Fibroblast of lung (primary cell): ENCODE measurements around the gene TPMT. TPM values are rescaled to one million over a fixed set of nuclear protein-coding genes. Genes with fewer than 3 reads are reported as not detected.

ENCODE experiments used
- DNase-seq, 2 donors: peaks; one replicate each; pipeline versions ENCODE4 v3.0.0 to v3.0.0-alpha.2; 2010; ENCODE audit warnings: low read depth in 2 of 2
- H2AFZ ChIP-seq: 2 replicates; pipeline ENCODE4 v1.5.1; 2012; ENCODE audit warnings: low read length, control low read depth, inconsistent platforms
- H3K27ac ChIP-seq: 2 replicates; pipeline ENCODE4 v1.5.1; 2011; ENCODE audit warnings: low read length, control low read depth; ENCODE audit not compliant: insufficient read depth
- H3K27me3 ChIP-seq: 2 replicates; pipeline ENCODE4 v1.5.1; 2011; ENCODE audit warnings: mild to moderate bottlenecking, low read length; ENCODE audit not compliant: control insufficient read depth, insufficient read depth
- H3K36me3 ChIP-seq: 2 replicates; pipeline ENCODE4 v1.5.1; 2011; ENCODE audit warnings: low read length; ENCODE audit not compliant: control insufficient read depth, insufficient read depth
- H3K4me1 ChIP-seq: 2 replicates; pipeline ENCODE4 v1.5.1; 2011; ENCODE audit warnings: low read length; ENCODE audit not compliant: control insufficient read depth, insufficient read depth; ENCODE audit errors: extremely low read depth
- H3K4me2 ChIP-seq: 2 replicates; pipeline ENCODE4 v1.5.1; 2011; ENCODE audit warnings: low read length, control low read depth; ENCODE audit not compliant: insufficient read depth; ENCODE audit errors: extremely low read depth
- H3K4me3 ChIP-seq, 4 experiments: fragments of 200-600 bp in 1 of 4; sonication (generic) in 1 of 4; replicated peaks in 1 of 4; 2 replicates each; pipeline ENCODE4 v1.5.1; 2011 to 2016; ENCODE audit warnings: low read length in 4 of 4, low read depth in 3 of 4, mild to moderate bottlenecking in 3 of 4, control low read depth in 2 of 4, inconsistent platforms in 1 of 4, mixed read lengths in 1 of 4; ENCODE audit not compliant: insufficient read depth in 1 of 4; ENCODE audit errors: control extremely low read depth in 1 of 4
- H3K79me2 ChIP-seq: 2 replicates; pipeline ENCODE4 v1.5.1; 2012; ENCODE audit warnings: mild to moderate bottlenecking, low read length, inconsistent platforms; ENCODE audit not compliant: control insufficient read depth, insufficient read depth
- H3K9ac ChIP-seq: 2 replicates; pipeline ENCODE4 v1.5.1; 2011; ENCODE audit warnings: mild to moderate bottlenecking, low read length, control low read depth; ENCODE audit not compliant: insufficient read depth
- H3K9me3 ChIP-seq: 2 replicates; pipeline ENCODE4 v1.5.1; 2012; ENCODE audit warnings: low read depth, low read length; ENCODE audit not compliant: control insufficient read depth, insufficient read depth
- H4K20me1 ChIP-seq: 2 replicates; pipeline ENCODE4 v1.5.1; 2011; ENCODE audit warnings: low read length; ENCODE audit not compliant: control insufficient read depth, insufficient read depth; ENCODE audit errors: extremely low read depth
- CTCF ChIP-seq, 2 donors: IDR thresholded peaks in 1 of 2; conservative IDR thresholded peaks in 1 of 2; 1 replicate in 1 of 2; 2 replicates in 1 of 2; pipeline ENCODE4 v1.5.1; 2011 to 2012; ENCODE audit warnings: low read length in 2 of 2, control low read depth in 1 of 2, inconsistent platforms in 1 of 2, low read depth in 1 of 2, mild to moderate bottlenecking in 1 of 2
- EZH2 ChIP-seq: IDR thresholded peaks from 2 replicates; pipeline ENCODE4 v1.5.1; 2012; ENCODE audit warnings: low read length, control low read depth, mild to moderate bottlenecking; ENCODE audit errors: missing control alignments
- polyA plus RNA-seq, 2 donors: library from polyadenylated mRNA; depleted of rRNA in 1 of 2; stranded (reverse) in 1 of 2; unstranded in 1 of 2; fragments of >200 nt; gene quantifications; 2 replicates each; pipeline ENCODE4 v1.2.1, GENCODE V29; 2011 to 2012; ENCODE audit warnings: missing spikeins in 1 of 2
- total RNA-seq: library from RNA; depleted of rRNA; stranded (reverse); fragments of >200 nt; gene quantifications from 2 replicates; pipeline ENCODE4 v1.2.1, GENCODE V29; 2014

The TPMT gene
- total and polyA plus RNA-seq, 2 donors (not counting 1 experiment from before 2014, with no cell fraction given), result 17.5 to 20.2 TPM

DNA sequence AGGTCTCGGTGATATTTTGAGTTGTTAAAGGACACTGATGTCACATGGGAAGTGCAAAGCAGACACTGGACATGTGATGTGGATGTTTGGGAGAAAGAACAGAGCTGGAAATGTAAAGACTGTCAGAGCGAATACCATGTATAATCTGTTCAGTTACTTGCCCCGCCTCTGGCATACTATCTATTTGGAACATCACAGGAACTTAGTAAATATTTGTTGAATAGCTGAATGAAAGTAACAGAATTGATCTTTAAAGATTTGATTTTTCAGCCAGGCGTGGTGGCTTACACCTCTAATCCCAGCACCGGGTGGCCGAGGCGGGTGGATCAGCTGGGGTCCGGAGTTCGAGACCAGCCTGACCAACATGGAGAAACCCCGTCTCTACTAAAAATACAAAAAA, 18.6 kb downstream of the TPMT start:
- no peak overlapping the region for H3K27ac ChIP-seq
- H4K20me1 ChIP-seq, result no peaks in the 10 kb centered on the region
- H3K79me2 ChIP-seq, result no peaks in the 10 kb centered on the region
- H3K4me3 ChIP-seq, result no peak overlapping the region
- no peak overlapping the region for H3K4me2 ChIP-seq
- no peaks in the 10 kb centered on the region for H3K4me1 ChIP-seq
- DNase-seq, result no peak
- no peaks in the 10 kb centered on the region for H3K9me3 ChIP-seq
- peaks cover 2% of the 10 kb centered on the region for H3K36me3 ChIP-seq
- no peak overlapping the region for H2AFZ ChIP-seq
- no peak overlapping the region for H3K9ac ChIP-seq
- TF ChIP-seq CTCF (conservative IDR thresholded peaks at IDR 0.05 in 1 of 2, IDR thresholded peaks at IDR 0.05 in 1 of 2; ENCODE audit: low read depth in 1 of 2, low read length in 2 of 2), result no peak
- no peak for TF ChIP-seq EZH2
- no peaks in the 10 kb centered on the region for H3K27me3 ChIP-seq

DNA sequence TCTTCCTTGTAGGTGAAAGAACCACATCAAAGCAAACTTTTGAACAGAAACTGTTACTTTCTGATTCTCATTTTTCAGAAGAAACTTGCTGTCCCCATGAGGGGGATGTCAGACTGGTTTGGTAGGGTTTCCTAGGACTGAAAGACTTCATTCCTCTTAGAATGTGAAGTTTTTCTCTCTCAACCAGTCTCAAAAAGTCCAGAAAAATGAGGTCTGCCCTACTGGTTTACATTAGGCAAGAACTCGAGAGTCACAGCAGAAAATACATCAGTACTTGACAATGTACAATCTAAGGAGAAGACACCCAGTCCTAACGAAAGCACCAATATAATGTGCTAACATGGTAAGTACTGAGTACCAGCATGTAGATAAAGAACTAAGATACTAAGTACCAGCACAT, 19.7 kb downstream of the TPMT start:
- no peak for TF ChIP-seq CTCF (conservative IDR thresholded peaks at IDR 0.05 in 1 of 2, IDR thresholded peaks at IDR 0.05 in 1 of 2; ENCODE audit: low read depth in 1 of 2, low read length in 2 of 2)
- no peak for TF ChIP-seq EZH2
- no peak overlapping the region for H2AFZ ChIP-seq
- no peak overlapping the region for H3K9ac ChIP-seq
- no peak overlapping the region for H3K4me3 ChIP-seq
- H3K36me3 ChIP-seq, result peaks cover 2% of the 10 kb centered on the region
- no peak for DNase-seq
- no peaks in the 10 kb centered on the region for H3K9me3 ChIP-seq
- H4K20me1 ChIP-seq, result no peaks in the 10 kb centered on the region
- H3K27ac ChIP-seq, result no peak overlapping the region
- H3K4me2 ChIP-seq, result no peak overlapping the region
- H3K79me2 ChIP-seq, result no peaks in the 10 kb centered on the region
- H3K27me3 ChIP-seq, result no peaks in the 10 kb centered on the region
- no peaks in the 10 kb centered on the region for H3K4me1 ChIP-seq

DNA sequence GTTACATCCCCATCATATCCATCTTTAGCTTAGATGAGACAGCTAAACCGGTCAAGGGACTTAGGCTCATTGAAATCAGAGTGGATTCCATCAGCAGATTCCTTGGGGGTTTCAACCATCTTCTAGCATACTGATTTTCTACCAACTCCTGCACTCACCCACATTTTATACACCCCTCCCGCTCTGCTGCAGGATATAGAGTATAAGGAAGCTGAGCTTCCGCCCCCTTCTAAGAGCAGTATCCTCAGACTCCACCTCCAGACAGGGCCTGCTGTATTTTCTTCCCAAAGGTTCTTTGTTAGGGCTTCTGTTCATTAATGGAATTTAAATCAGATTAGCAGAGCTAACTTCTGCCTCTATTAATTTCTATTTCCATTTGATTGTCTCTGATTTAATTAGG, 22.5 kb downstream of the TPMT start:
- no peaks in the 10 kb centered on the region for H3K4me1 ChIP-seq
- H3K9me3 ChIP-seq, result no peaks in the 10 kb centered on the region
- no peak overlapping the region for H3K4me3 ChIP-seq
- H3K27ac ChIP-seq, result no peak overlapping the region
- no peak overlapping the region for H3K9ac ChIP-seq
- peaks cover 2% of the 10 kb centered on the region for H3K36me3 ChIP-seq
- H3K4me2 ChIP-seq, result no peak overlapping the region
- DNase-seq, result no peak
- H3K79me2 ChIP-seq, result no peaks in the 10 kb centered on the region
- TF ChIP-seq CTCF (conservative IDR thresholded peaks at IDR 0.05 in 1 of 2, IDR thresholded peaks at IDR 0.05 in 1 of 2; ENCODE audit: low read depth in 1 of 2, low read length in 2 of 2), result no peak
- TF ChIP-seq EZH2, result no peak
- no peak overlapping the region for H2AFZ ChIP-seq
- H4K20me1 ChIP-seq, result no peaks in the 10 kb centered on the region
- no peaks in the 10 kb centered on the region for H3K27me3 ChIP-seq
